Measurements from ENCODE around the gene IMP4.

The IMP4 gene

GRCh38 chr2:130342533-130343275 is at the start of gene IMP4:
Gene IMP4, plus strand, starts transcription at chr2:130342897. Its CDS starts 36 bp downstream, at chr2:130342933.
- H3K4me3 ChIP-seq (ENCODE audit: low read depth, low read length, poor library complexity, severe bottlenecking), result peak within 1 kb of the TSS; percentile 91
- no peaks in the 10 kb centered on the region for H4K20me1 ChIP-seq (ENCODE audit: insufficient read depth, low read length)
- peaks cover 79% of the 10 kb centered on the region for H3K36me3 ChIP-seq (ENCODE audit: insufficient read depth, low read length)
- H3K27me3 ChIP-seq (ENCODE audit: insufficient read depth, low read length), result no peaks in the 10 kb centered on the region
- H3F3A ChIP-seq (ENCODE audit: insufficient read depth, low read length), result peaks cover 3% of the 10 kb centered on the region; the same call in 1 of the 2 replicates
- H3K4me1 ChIP-seq (ENCODE audit: insufficient read depth, low read length, severe bottlenecking), result peaks cover 65% of the 10 kb centered on the region
- no peaks in the 10 kb centered on the region for H3K9me2 ChIP-seq (ENCODE audit: low read depth, low read length)
- no peaks in the 10 kb centered on the region for H3K9me3 ChIP-seq (ENCODE audit: low read length)
- H3K4me2 ChIP-seq (ENCODE audit: low read length), result peak within 1 kb of the TSS; percentile 63
- H3K27ac ChIP-seq (ENCODE audit: low read depth, low read length, poor library complexity, severe bottlenecking), result peak within 1 kb of the TSS; percentile 99
- no peak within 1 kb of the TSS for H2AFZ ChIP-seq (ENCODE audit: low read length)
- peak within 1 kb of the TSS; percentile 97 for H3K9ac ChIP-seq (ENCODE audit: low read length)
- peaks cover 18% of the 10 kb centered on the region for H3K79me2 ChIP-seq (ENCODE audit: insufficient read depth, low read length)
- TF ChIP-seq CTCF (IDR thresholded peaks at IDR 0.05; ENCODE audit: low read length), result peak; percentile 40; the same call in 1 of the 2 replicates
- TF ChIP-seq EZH2 (IDR thresholded peaks at IDR 0.05; ENCODE audit: borderline replicate concordance, low read length), result no peak

- H3K9me2 ChIP-seq (ENCODE audit: low read depth, low read length), result no peaks in the 10 kb centered on the region
- no peaks in the 10 kb centered on the region for H3F3A ChIP-seq (ENCODE audit: insufficient read depth, low read length)
- no peaks in the 10 kb centered on the region for H3K4me1 ChIP-seq (ENCODE audit: insufficient read depth, low read length, severe bottlenecking)
- H3K79me2 ChIP-seq (ENCODE audit: insufficient read depth, low read length), result no peaks in the 10 kb centered on the region
- no peak overlapping the region for H3K4me2 ChIP-seq (ENCODE audit: low read length)
- no peaks in the 10 kb centered on the region for H4K20me1 ChIP-seq (ENCODE audit: insufficient read depth, low read length)
- H3K36me3 ChIP-seq (ENCODE audit: insufficient read depth, low read length), result no peaks in the 10 kb centered on the region
- H3K9me3 ChIP-seq (ENCODE audit: low read length), result no peaks in the 10 kb centered on the region
- no peaks in the 10 kb centered on the region for H3K27me3 ChIP-seq (ENCODE audit: insufficient read depth, low read length)
- no peak overlapping the region for H3K4me3 ChIP-seq (ENCODE audit: low read depth, low read length, poor library complexity, severe bottlenecking)
- no peak overlapping the region for H2AFZ ChIP-seq (ENCODE audit: low read length)
- H3K9ac ChIP-seq (ENCODE audit: low read length), result no peak overlapping the region
- TF ChIP-seq CTCF (IDR thresholded peaks at IDR 0.05; ENCODE audit: low read length), result no peak
- TF ChIP-seq EZH2 (IDR thresholded peaks at IDR 0.05; ENCODE audit: borderline replicate concordance, low read length), result no peak
- no peak overlapping the region for H3K27ac ChIP-seq (ENCODE audit: low read depth, low read length, poor library complexity, severe bottlenecking)
Measured at GRCh38 chr2:130300258-130300969, 42.3 kb upstream of the IMP4 start.

- H3K9me2 ChIP-seq (ENCODE audit: low read depth, low read length), result no peaks in the 10 kb centered on the region
- H3F3A ChIP-seq (ENCODE audit: insufficient read depth, low read length), result no peaks in the 10 kb centered on the region
- no peaks in the 10 kb centered on the region for H3K4me1 ChIP-seq (ENCODE audit: insufficient read depth, low read length, severe bottlenecking)
- no peaks in the 10 kb centered on the region for H3K27me3 ChIP-seq (ENCODE audit: insufficient read depth, low read length)
- no peaks in the 10 kb centered on the region for H4K20me1 ChIP-seq (ENCODE audit: insufficient read depth, low read length)
- no peak overlapping the region for H3K9ac ChIP-seq (ENCODE audit: low read length)
- no peak overlapping the region for H2AFZ ChIP-seq (ENCODE audit: low read length)
- no peak for TF ChIP-seq EZH2 (IDR thresholded peaks at IDR 0.05; ENCODE audit: borderline replicate concordance, low read length)
- TF ChIP-seq CTCF (IDR thresholded peaks at IDR 0.05; ENCODE audit: low read length), result no peak
- no peak overlapping the region for H3K27ac ChIP-seq (ENCODE audit: low read depth, low read length, poor library complexity, severe bottlenecking)
- H3K4me3 ChIP-seq (ENCODE audit: low read depth, low read length, poor library complexity, severe bottlenecking), result no peak overlapping the region
- H3K9me3 ChIP-seq (ENCODE audit: low read length), result no peaks in the 10 kb centered on the region
- H3K36me3 ChIP-seq (ENCODE audit: insufficient read depth, low read length), result no peaks in the 10 kb centered on the region
- H3K4me2 ChIP-seq (ENCODE audit: low read length), result no peak overlapping the region
- no peaks in the 10 kb centered on the region for H3K79me2 ChIP-seq (ENCODE audit: insufficient read depth, low read length)
Measured at GRCh38 chr2:130300970-130301348, 41.7 kb upstream of the IMP4 start.
